Prostate gland (tissue), 2 donors: ENCODE measurements around the gene FHL1. TPM values are rescaled to one million over a fixed set of nuclear protein-coding genes. Genes with fewer than 3 reads are reported as not detected.

ENCODE experiments used
- DNase-seq: peaks from one replicate; pipeline ENCODE4 v3.0.0-alpha.2; 2019; ENCODE audit warnings: low spot score
- H3K27ac ChIP-seq, 2 donors: fragments of 200-600 bp; sonication (generic); 2 replicates each; pipeline ENCODE4 v1.5.1; 2017 to 2019
- H3K27me3 ChIP-seq: fragments of 200-600 bp; sonication (generic); replicated peaks from 2 replicates; pipeline ENCODE4 v1.5.1; 2019; ENCODE audit not compliant: insufficient read depth
- H3K36me3 ChIP-seq, 2 donors: fragments of 200-600 bp; sonication (generic); 1 replicate in 1 of 2; 2 replicates in 1 of 2; pipeline versions ENCODE4 v1.5.1 to v1.8.1; 2017 to 2019
- H3K4me1 ChIP-seq: fragments of 200-600 bp; sonication (generic); replicated peaks from 2 replicates; pipeline ENCODE4 v1.5.1; 2019
- H3K4me3 ChIP-seq, 2 donors: fragments of 200-600 bp; sonication (generic); 2 replicates each; pipeline ENCODE4 v1.5.1; 2017 to 2019
- H3K9me3 ChIP-seq: fragments of 200-600 bp; sonication (generic); 2 replicates; pipeline ENCODE4 v1.5.1; 2017
- CTCF ChIP-seq, 4 experiments: fragments of 200-600 bp in 2 of 4; fragments of 450-650 bp in 2 of 4; sonication (generic) in 2 of 4; IDR thresholded peaks; 1 replicate in 3 of 4; 2 replicates in 1 of 4; pipeline ENCODE4 v1.5.1; 2016 to 2019; ENCODE audit warnings: antibody characterized with exemption in 4 of 4, mild to moderate bottlenecking in 2 of 4, moderate library complexity in 2 of 4
- POLR2A ChIP-seq: fragments of 450-650 bp; IDR thresholded peaks from one replicate; pipeline ENCODE4 v1.6.1; 2016; ENCODE audit warnings: antibody characterized with exemption, mild to moderate bottlenecking
- POLR2AphosphoS5 ChIP-seq: sonication (generic); formaldehyde crosslinking; IDR thresholded peaks from one replicate; pipeline ENCODE4 v1.6.1; 2017; ENCODE audit warnings: antibody characterized with exemption
- WGBS: methylation state at CpG from one replicate; pipeline ENCODE4 v1.1.5; 2018; 5-methylcytosine and 5-hydroxymethylcytosine counted together
- intact Hi-C: fragments of 100-400 bp; cut with DNase I; formaldehyde crosslinking; loops from one replicate; pipeline ENCODE4 v1.14.2; 2022
- total RNA-seq, 2 donors: library from RNA; depleted of rRNA; stranded (reverse); fragments of >200 nt; gene quantifications; one replicate each; pipeline ENCODE4 v1.1.0, GENCODE V29; 2016

The FHL1 gene
- total RNA-seq, 2 donors from 2014 or later, result 246 to 296 TPM

- intact Hi-C loops, result no loop called here
- Histone ChIP-seq H3K4me3 (no peak overlapping the region), H3K9me3 (no peaks in the 10 kb centered on the region), H3K27me3 (no peaks in the 10 kb centered on the region), H3K27ac (no peak overlapping the region), H3K36me3 (no peaks in the 10 kb centered on the region), H3K4me1 (no peaks in the 10 kb centered on the region)
- 35% methylated on average over 3 of the region's 3 CpGs for WGBS
- TF ChIP-seq CTCF (IDR thresholded peaks at IDR 0.05) (no peak), POLR2A (no peak)
- DNase-seq, result no peak
Measured at GRCh38 chrX:136157187-136157586, 9.9 kb downstream of the FHL1 start.

GRCh38 chrX:136158685-136159084 is 11.4 kb downstream of the FHL1 start:
- Histone ChIP-seq H3K36me3 (no peaks in the 10 kb centered on the region), H3K4me1 (no peaks in the 10 kb centered on the region), H3K9me3 (no peaks in the 10 kb centered on the region), H3K27me3 (no peaks in the 10 kb centered on the region), H3K4me3 (no peak overlapping the region), H3K27ac (no peak overlapping the region)
- no peak for DNase-seq
- intact Hi-C loops, result no loop called here
- 52% methylated on average over 4 of the region's 4 CpGs for WGBS
- no peak for TF ChIP-seq CTCF (IDR thresholded peaks at IDR 0.05)
- no peak for TF ChIP-seq POLR2AphosphoS5
- TF ChIP-seq POLR2A, result no peak

GRCh38 chrX:136159611-136160025 is 12.3 kb downstream of the FHL1 start:
- Histone ChIP-seq H3K4me1 (no peaks in the 10 kb centered on the region), H3K36me3 (no peaks in the 10 kb centered on the region), H3K27me3 (no peaks in the 10 kb centered on the region), H3K9me3 (no peaks in the 10 kb centered on the region), H3K27ac (no peak overlapping the region), H3K4me3 (no peak overlapping the region)
- DNase-seq, result no peak
- no peak for TF ChIP-seq POLR2AphosphoS5
- TF ChIP-seq CTCF (IDR thresholded peaks at IDR 0.05), result no peak
- TF ChIP-seq POLR2A, result no peak
- 83% methylated on average over 2 of the region's 2 CpGs for WGBS
- intact Hi-C loops, result no loop called here

GRCh38 chrX:136162827-136163570 is 15.7 kb downstream of the FHL1 start:
- DNase-seq, result no peak
- WGBS, result 33% methylated on average over 8 of the region's 9 CpGs
- intact Hi-C loops, result no loop called here
- Histone ChIP-seq H3K4me3 (no peak overlapping the region), H3K27me3 (no peaks in the 10 kb centered on the region), H3K36me3 (no peaks in the 10 kb centered on the region), H3K4me1 (no peaks in the 10 kb centered on the region), H3K27ac (no peak overlapping the region), H3K9me3 (no peaks in the 10 kb centered on the region)
- TF ChIP-seq POLR2A (no peak), CTCF (IDR thresholded peaks at IDR 0.05) (peak in 3 of 4 experiments; percentile 37 to 48 (median 46))

- TF ChIP-seq CTCF (IDR thresholded peaks at IDR 0.05) (no peak), POLR2AphosphoS5 (no peak), POLR2A (no peak)
- Histone ChIP-seq H3K4me3 (no peak overlapping the region), H3K36me3 (no peaks in the 10 kb centered on the region), H3K27ac (no peak overlapping the region), H3K4me1 (no peaks in the 10 kb centered on the region), H3K9me3 (no peaks in the 10 kb centered on the region), H3K27me3 (no peaks in the 10 kb centered on the region)
- DNase-seq, result no peak
- 85% methylated on average over 1 of the region's 1 CpG for WGBS
- intact Hi-C loops, result no loop called here
Measured at GRCh38 chrX:136163689-136164088, 16.4 kb downstream of the FHL1 start.
